GM19193 (cell line): ENCODE data around the gene SETD2.

Experiments
- POLR2A ChIP-seq: IDR thresholded peaks from 4 replicates; pipeline ENCODE4 v1.6.1; 2011; ENCODE audit not compliant: insufficient read depth, insufficient read length; ENCODE audit errors: extremely low read depth

The SETD2 gene

GRCh38 chr3:47009225-47010110, 154.4 kb downstream of the SETD2 start:
- TF ChIP-seq POLR2A: peak; percentile 75

- no peak for TF ChIP-seq POLR2A
Measured at GRCh38 chr3:47008851-47009224, 155.1 kb downstream of the SETD2 start.

- TF ChIP-seq POLR2A: no peak
Measured at GRCh38 chr3:47008234-47008796, 155.6 kb downstream of the SETD2 start.

- TF ChIP-seq POLR2A: no peak
Measured at GRCh38 chr3:47007482-47008233, 156.3 kb downstream of the SETD2 start.

GRCh38 chr3:47007001-47007400, 156.9 kb downstream of the SETD2 start:
- no peak for TF ChIP-seq POLR2A

GRCh38 chr3:47006145-47006651, 157.7 kb downstream of the SETD2 start:
- no peak for TF ChIP-seq POLR2A

GRCh38 chr3:47005212-47006144, 158.4 kb downstream of the SETD2 start:
- TF ChIP-seq POLR2A: no peak

- TF ChIP-seq POLR2A: no peak
Measured at GRCh38 chr3:47004369-47005211, 159.3 kb downstream of the SETD2 start.

GRCh38 chr3:47003461-47004368, 160.2 kb downstream of the SETD2 start:
- no peak for TF ChIP-seq POLR2A

GRCh38 chr3:47003056-47003410, 160.9 kb downstream of the SETD2 start:
- TF ChIP-seq POLR2A: no peak

GRCh38 chr3:47002171-47003055, 161.5 kb downstream of the SETD2 start:
- TF ChIP-seq POLR2A: no peak
